ENCODE results near the gene PIGP. TPM values are rescaled to one million over a fixed set of nuclear protein-coding genes. Genes with fewer than 3 reads are reported as not detected.

Gene PIGP
- total and polyA plus RNA-seq, 2 donors (not counting 3 experiments of a cell fraction or from before 2014, with no cell fraction given), result 11.4 to 18.9 TPM

DNA sequence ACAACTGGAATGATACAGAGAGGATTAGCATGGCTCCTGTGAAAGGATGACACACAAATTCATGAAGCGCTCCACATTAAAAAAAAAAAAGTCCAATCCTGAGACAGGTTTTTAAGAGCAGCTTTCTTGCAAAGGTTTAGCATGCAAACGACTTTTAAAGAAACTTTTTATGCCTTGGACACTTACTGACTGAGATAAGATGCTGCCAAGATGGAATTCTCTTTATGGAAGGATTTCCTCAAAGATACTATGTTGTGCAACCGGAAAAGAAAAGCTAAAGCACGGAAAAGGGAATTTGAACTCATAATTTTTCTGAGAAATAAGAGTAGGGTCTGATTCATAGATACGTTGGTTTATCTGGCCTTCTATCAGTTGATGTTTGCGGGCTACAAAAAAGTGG lies 27.3 kb downstream of the PIGP start:
- Histone ChIP-seq H3K4me3 (replicated peaks in 1 of 3; ENCODE audit: insufficient read depth in 1 of 3, low read depth in 1 of 3, low read length in 3 of 3) (no peak overlapping the region), H3K79me2 (ENCODE audit: control insufficient read depth, insufficient read depth, low read length) (no peaks in the 10 kb centered on the region), H3K4me2 (ENCODE audit: insufficient read depth, low read length) (no peak overlapping the region), H3K27ac (ENCODE audit: insufficient read depth, low read depth, low read length) (no peak overlapping the region), H2AFZ (ENCODE audit: low read depth, low read length) (no peak overlapping the region), H3K36me3 (ENCODE audit: control insufficient read depth in 2 of 2, extremely low read depth in 1 of 2, insufficient read depth in 2 of 2, low read length in 2 of 2) (no peaks in the 10 kb centered on the region), H3K9ac (replicated peaks; ENCODE audit: extremely low read depth, insufficient read depth, low read length) (no peak overlapping the region), H3K27me3 (ENCODE audit: control insufficient read depth in 2 of 2, insufficient read depth in 2 of 2, low read length in 2 of 2) (peaks cover 2 to 3% of the 10 kb centered on the region in 2 experiments), H3K9me3 (replicated peaks; ENCODE audit: control insufficient read depth, insufficient read depth, low read length) (no peaks in the 10 kb centered on the region), H4K20me1 (replicated peaks; ENCODE audit: control insufficient read depth, extremely low read depth, insufficient read depth, low read length) (no peaks in the 10 kb centered on the region), H3K9me1 (replicated peaks; ENCODE audit: control insufficient read depth, extremely low read depth, insufficient read depth, low read length) (no peaks in the 10 kb centered on the region), H3K4me1 (ENCODE audit: control insufficient read depth, extremely low read depth, insufficient read depth, low read length) (no peaks in the 10 kb centered on the region)
- no peak for FAIRE-seq
- POLR2A ChIA-PET, result interaction anchor here (0.7 kb wide), 1 partner anchor 23 kb away, joined by 3 read pairs; no protein-coding TSS in a partner anchor
- dilution Hi-C loops (cut with MboI; ENCODE audit: extremely low pct_ligation_motif_present, low sequenced_read_pairs), result no loop called here
- no peak for TF ChIP-seq POLR2AphosphoS5 (IDR thresholded peaks at IDR 0.05; ENCODE audit: insufficient read depth, low read depth, low read length)
- TF ChIP-seq, protein P1, sequence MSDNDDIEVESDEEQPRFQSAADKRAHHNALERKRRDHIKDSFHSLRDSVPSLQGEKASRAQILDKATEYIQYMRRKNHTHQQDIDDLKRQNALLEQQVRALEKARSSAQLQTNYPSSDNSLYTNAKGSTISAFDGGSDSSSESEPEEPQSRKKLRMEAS (IDR thresholded peaks at IDR 0.05; ENCODE audit: insufficient read depth, insufficient read length), result no peak
- TF ChIP-seq POLR2A (IDR thresholded peaks at IDR 0.05; ENCODE audit: low read depth, low read length), result no peak
- TF ChIP-seq FOS (IDR thresholded peaks at IDR 0.05; ENCODE audit: borderline replicate concordance, insufficient read depth, low read length), result no peak
- TF ChIP-seq, protein P2, sequence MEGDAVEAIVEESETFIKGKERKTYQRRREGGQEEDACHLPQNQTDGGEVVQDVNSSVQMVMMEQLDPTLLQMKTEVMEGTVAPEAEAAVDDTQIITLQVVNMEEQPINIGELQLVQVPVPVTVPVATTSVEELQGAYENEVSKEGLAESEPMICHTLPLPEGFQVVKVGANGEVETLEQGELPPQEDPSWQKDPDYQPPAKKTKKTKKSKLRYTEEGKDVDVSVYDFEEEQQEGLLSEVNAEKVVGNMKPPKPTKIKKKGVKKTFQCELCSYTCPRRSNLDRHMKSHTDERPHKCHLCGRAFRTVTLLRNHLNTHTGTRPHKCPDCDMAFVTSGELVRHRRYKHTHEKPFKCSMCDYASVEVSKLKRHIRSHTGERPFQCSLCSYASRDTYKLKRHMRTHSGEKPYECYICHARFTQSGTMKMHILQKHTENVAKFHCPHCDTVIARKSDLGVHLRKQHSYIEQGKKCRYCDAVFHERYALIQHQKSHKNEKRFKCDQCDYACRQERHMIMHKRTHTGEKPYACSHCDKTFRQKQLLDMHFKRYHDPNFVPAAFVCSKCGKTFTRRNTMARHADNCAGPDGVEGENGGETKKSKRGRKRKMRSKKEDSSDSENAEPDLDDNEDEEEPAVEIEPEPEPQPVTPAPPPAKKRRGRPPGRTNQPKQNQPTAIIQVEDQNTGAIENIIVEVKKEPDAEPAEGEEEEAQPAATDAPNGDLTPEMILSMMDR (IDR thresholded peaks at IDR 0.05; ENCODE audit: extremely low read depth in 1 of 2, insufficient read depth in 1 of 2, low read depth in 1 of 2, low read length in 2 of 2), result no peak
- no peak for TF ChIP-seq JUN (IDR thresholded peaks at IDR 0.05; ENCODE audit: borderline replicate concordance, insufficient read depth, insufficient read length, low read depth)
- TF ChIP-seq GATA2 (IDR thresholded peaks at IDR 0.05; ENCODE audit: insufficient read depth, insufficient read length, low read depth, low read length), result no peak
- TF ChIP-seq EZH2 (IDR thresholded peaks at IDR 0.05; ENCODE audit: borderline replicate concordance, low read depth, low read length, severe bottlenecking), result no peak
- no peak for TF ChIP-seq MYC (IDR thresholded peaks at IDR 0.05; ENCODE audit: low read depth, low read length)
- no peak for DNase-seq (ENCODE audit: low read depth, low spot score)
- BruUV-seq (replicated peaks), result no TSS peak
- CTCF ChIA-PET, result interaction anchor here (0.9 kb wide), 1 partner anchor 24 kb away, joined by 3 read pairs; no protein-coding TSS in a partner anchor
- intact Hi-C loops (cut with micrococcal nuclease), result no loop called here

All from endothelial cell of umbilical vein (primary cell).